ENCODE results near the gene GLRX. TPM values are rescaled to one million over a fixed set of nuclear protein-coding genes. Genes with fewer than 3 reads are reported as not detected.
A peak's percentile ranks its signal among the peaks of the same experiment; 100 is the strongest.

The GLRX gene
- total and polyA plus RNA-seq, 10 of the 15 experiments (the other 5 are each of a cell fraction or from before 2014, with no cell fraction given): 63.0 to 366 (median 186) TPM

GRCh38 chr5:95823218-95823737, 752 bp upstream of the GLRX start (continued):
- no peak for TF ChIP-seq YY1 (IDR thresholded peaks at IDR 0.05; ENCODE audit: low read depth, low read length)
- peak; percentile 40; the same call in 1 of the 2 replicates for TF ChIP-seq RUNX3 (IDR thresholded peaks at IDR 0.05; ENCODE audit: low read length)

GRCh38 chr5:95822043-95822541, 434 bp downstream of the GLRX start:
- peaks cover 0 to 4% of the 10 kb centered on the region in 2 experiments; a peak in 1 of 4 replicates for H3K36me3 ChIP-seq (ENCODE audit: control insufficient read depth in 2 of 2, insufficient read depth in 2 of 2, low read length in 1 of 2)
- DNase-seq (ENCODE audit: low read depth, low spot score): no peak
- H2AFZ ChIP-seq (ENCODE audit: control insufficient read depth, low read depth, low read length): peak overlapping the region; percentile 85
- peak overlapping the region; percentile 76 for H3K9ac ChIP-seq (ENCODE audit: control insufficient read depth, insufficient read depth, low read length)
- H4K20me1 ChIP-seq (ENCODE audit: control insufficient read depth, insufficient read depth): no peaks in the 10 kb centered on the region
- H3K4me3 ChIP-seq: peak overlapping the region; percentile 87
- no peaks in the 10 kb centered on the region for H3K27me3 ChIP-seq (replicated peaks in 1 of 2; ENCODE audit: control insufficient read depth in 2 of 2, insufficient read depth in 2 of 2, low read length in 1 of 2)
- peak; percentile 63 for ATAC-seq
- peak overlapping the region; percentile 95; the same call in 1 of the 2 replicates for H3K4me2 ChIP-seq (ENCODE audit: control insufficient read depth, insufficient read depth)
- FAIRE-seq: no peak
- 2% methylated on average over 19 of the region's 19 CpGs for WGBS (ENCODE audit: insufficient coverage, insufficient replicate concordance, low lambda C conversion rate, missing lambda C conversion rate)
- SMC1A ChIA-PET (ENCODE audit: uncharacterized antibody, unreplicated experiment): interaction anchor here (0.9 to 15.2 kb wide), 21 partner anchors 9 to 175 kb away, joined by 3 to 320 read pairs (median 8); partner anchors contain the start of genes RFESD and RHOBTB3
- H3K79me2 ChIP-seq (ENCODE audit: control insufficient read depth, insufficient read depth, low read length): peaks cover 54% of the 10 kb centered on the region
- H3K27ac ChIP-seq (ENCODE audit: control insufficient read depth, insufficient read depth): peak overlapping the region; percentile 86
- peaks cover 26% of the 10 kb centered on the region for H3K4me1 ChIP-seq (ENCODE audit: control insufficient read depth, insufficient read depth, low read length)
- RAD21 ChIA-PET (ENCODE audit: unreplicated experiment): interaction anchor here (1.2 to 12.7 kb wide), 14 partner anchors 9 to 177 kb away, joined by 3 to 186 read pairs (median 7); partner anchors contain the start of genes RFESD and RHOBTB3
- no peaks in the 10 kb centered on the region for H3K9me3 ChIP-seq (replicated peaks; ENCODE audit: control insufficient read depth, insufficient read depth, low read length)
- in situ Hi-C loops (cut with MboI) (no loop called here), intact Hi-C loops (cut with micrococcal nuclease; ENCODE audit: unreplicated experiment) (loop anchor here (5.0 kb wide), 1 partner anchor 90 kb away; the partner anchor contains the start of gene RHOBTB3)
- POLR2A ChIA-PET: interaction anchor here (0.6 to 10.1 kb wide), 11 partner anchors 9 to 175 kb away, joined by 3 to 153 read pairs (median 3); partner anchors contain the start of gene RFESD
- CTCF ChIA-PET: interaction anchor here (0.8 to 11.4 kb wide), 12 partner anchors 10 to 177 kb away, joined by 3 to 145 read pairs (median 4); partner anchors contain the start of gene RFESD
- no TSS peak for BruUV-seq (replicated peaks)
- TF ChIP-seq ZBTB4 (CRISPR knock-in tag; IDR thresholded peaks at IDR 0.05): no peak
- TF ChIP-seq TCF12 (IDR thresholded peaks at IDR 0.05; ENCODE audit: low read depth, low read length): peak; percentile 71; the same call in 1 of the 2 replicates
- no peak for TF ChIP-seq MAX (IDR thresholded peaks at IDR 0.05; ENCODE audit: low read depth, low read length)
- peak; percentile 15 for TF ChIP-seq SP1 (IDR thresholded peaks at IDR 0.05; ENCODE audit: low read depth, low read length)
- TF ChIP-seq EGR1 (IDR thresholded peaks at IDR 0.05; ENCODE audit: borderline replicate concordance in 1 of 2, low read depth in 2 of 2, low read length in 2 of 2): peak in 1 of 2 experiments; percentile 32; a peak in 1 of 3 replicates
- peak; percentile 37; the same call in 1 of the 2 replicates for TF ChIP-seq ATF7 (IDR thresholded peaks at IDR 0.05; ENCODE audit: low read depth)
- no peak for TF ChIP-seq JUNB (IDR thresholded peaks at IDR 0.05)
- TF ChIP-seq POLR2AphosphoS5 (IDR thresholded peaks at IDR 0.05; ENCODE audit: low read length): peak; percentile 24; the same call in 1 of the 2 replicates
- no peak for TF ChIP-seq IRF5 (IDR thresholded peaks at IDR 0.05; ENCODE audit: borderline replicate concordance)
- TF ChIP-seq KDM1A (IDR thresholded peaks at IDR 0.05; ENCODE audit: borderline replicate concordance): no peak
- TF ChIP-seq DPF2 (IDR thresholded peaks at IDR 0.05): no peak
- no peak for TF ChIP-seq ATF2 (IDR thresholded peaks at IDR 0.05; ENCODE audit: low read length)
